T1000 (cell line): ENCODE data around the gene DENND1B.

Experiments
- DNase-seq: peaks from one replicate; lab custom pipeline; 2025; ENCODE audit warnings: mixed read lengths; lab: John Stamatoyannopoulos, UW

Gene DENND1B

DNA sequence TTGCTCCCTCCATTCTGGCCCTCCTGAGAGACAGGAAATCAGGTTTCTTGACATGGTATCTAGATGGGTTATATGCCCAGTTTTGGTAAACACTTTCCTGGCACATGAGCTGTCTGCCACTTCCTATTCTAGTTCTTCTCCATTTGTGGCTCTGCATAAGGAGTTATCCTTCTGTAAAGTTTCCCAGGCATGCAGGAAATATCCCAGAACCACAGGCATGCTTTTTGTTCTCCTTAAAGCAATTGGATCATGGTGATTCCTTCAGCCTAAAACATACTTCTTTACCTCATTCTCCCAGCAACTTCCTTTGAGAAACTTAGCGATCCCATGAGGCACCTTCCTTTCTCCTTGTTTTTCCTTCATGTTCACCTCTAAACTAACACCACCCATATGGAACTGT is 307.4 kb downstream of the DENND1B start:
- DNase-seq: no peak

GRCh38 chr1:197466813-197467212 is 308.5 kb downstream of the DENND1B start:
- DNase-seq: no peak

- no peak for DNase-seq
Observed at GRCh38 chr1:197465528-197466327, 309.6 kb downstream of the DENND1B start.

GRCh38 chr1:197464044-197464443 is 311.2 kb downstream of the DENND1B start:
- no peak for DNase-seq

DNA sequence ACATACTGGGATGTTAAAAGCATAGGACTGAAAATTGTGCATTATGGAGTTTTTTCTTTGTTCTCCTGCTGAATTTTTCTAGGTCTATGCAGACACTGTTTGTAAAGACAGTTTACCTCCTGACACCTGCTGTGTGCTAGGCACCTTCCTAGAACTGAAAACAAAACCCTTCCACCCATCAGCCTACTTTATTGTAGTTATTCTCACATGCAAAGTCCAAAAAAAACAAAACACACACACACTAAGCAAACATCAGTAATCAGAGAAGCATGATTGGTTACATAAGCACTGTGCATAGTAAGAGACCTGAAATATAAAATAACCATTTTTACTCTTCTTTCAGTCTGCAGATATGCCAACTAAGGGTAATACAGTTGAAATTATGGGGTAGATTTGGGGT is 312.1 kb downstream of the DENND1B start:
- no peak for DNase-seq

DNA sequence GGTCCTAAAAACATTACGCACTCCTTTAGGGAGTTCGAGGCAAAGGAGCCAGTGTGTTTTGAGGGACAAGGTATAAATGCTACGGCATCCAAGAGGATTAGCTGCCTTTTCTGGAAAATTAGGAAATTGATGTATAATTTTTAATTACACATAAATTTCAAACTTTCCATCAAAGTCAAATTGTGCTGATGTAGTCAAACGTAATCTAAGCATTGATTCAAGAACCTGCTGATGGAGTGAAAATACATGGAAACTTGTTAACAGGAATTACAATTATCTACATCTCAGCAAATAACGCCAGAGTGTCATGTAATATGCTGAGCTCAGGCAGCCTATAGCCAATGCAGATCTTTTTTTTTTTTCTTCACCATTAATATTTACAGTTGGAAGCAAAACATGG is 312.7 kb downstream of the DENND1B start:
- DNase-seq: no peak
